ENCODE measurements around the gene ERAP2. TPM values are rescaled to one million over a fixed set of nuclear protein-coding genes. Genes with fewer than 3 reads are reported as not detected.
A peak's percentile ranks its signal among the peaks of the same experiment; 100 is the strongest.

The ERAP2 gene
- total and polyA plus RNA-seq, 10 of the 15 experiments (the other 5 are each of a cell fraction or from before 2014, with no cell fraction given) = 4.0 to 28.7 (median 11.7) TPM

DNA sequence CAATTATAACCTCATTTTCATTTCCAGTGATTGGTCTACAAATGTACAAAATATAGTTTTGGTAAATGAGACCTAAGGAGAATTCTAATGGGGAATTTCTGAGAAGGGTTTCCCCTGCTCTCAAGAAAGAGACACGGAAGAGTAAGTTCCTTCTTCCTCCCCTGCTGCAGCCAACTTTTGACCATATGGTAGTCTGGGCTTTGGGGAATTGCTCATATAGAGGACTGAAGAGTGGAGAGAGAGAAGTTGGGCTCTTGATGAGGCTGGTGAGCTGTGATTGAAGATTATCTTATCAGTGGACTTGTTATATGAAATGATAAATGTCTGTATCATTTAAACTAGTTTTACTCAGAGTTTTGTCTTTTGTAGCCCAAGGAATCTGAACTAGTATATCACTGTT lies 55.3 kb downstream of the ERAP2 start (continued):
- TF ChIP-seq BCLAF1 (IDR thresholded peaks at IDR 0.05) (no peak), YY1 (IDR thresholded peaks at IDR 0.05; ENCODE audit: low read depth, low read length) (peak; percentile 37; the same call in 1 of the 2 replicates), MXI1 (IDR thresholded peaks at IDR 0.05; ENCODE audit: low read depth, low read length) (no peak), STAT3 (IDR thresholded peaks at IDR 0.05; ENCODE audit: low read depth, low read length) (no peak), MEF2A (IDR thresholded peaks at IDR 0.05; ENCODE audit: insufficient read depth, low read depth, low read length) (0 out of 2 replicates have a peak, but pooled peaks have one; percentile 10), RCOR1 (conservative IDR thresholded peaks at IDR 0.05; ENCODE audit: low read depth, low read length) (no peak), CREB1 (IDR thresholded peaks at IDR 0.05; ENCODE audit: low read depth) (no peak), BMI1 (IDR thresholded peaks at IDR 0.05; ENCODE audit: borderline replicate concordance) (no peak), TAF1 (IDR thresholded peaks at IDR 0.05; ENCODE audit: borderline replicate concordance, low read depth, low read length) (peak; percentile 70; the same call in 1 of the 2 replicates), ATF2 (IDR thresholded peaks at IDR 0.05; ENCODE audit: low read length) (no peak), FOXK2 (IDR thresholded peaks at IDR 0.05) (no peak), LARP7 (IDR thresholded peaks at IDR 0.05) (no peak), KDM1A (IDR thresholded peaks at IDR 0.05; ENCODE audit: borderline replicate concordance) (no peak), NFYA (IDR thresholded peaks at IDR 0.05; ENCODE audit: borderline replicate concordance, low read depth, low read length) (no peak), RB1 (IDR thresholded peaks at IDR 0.05; ENCODE audit: borderline replicate concordance) (no peak), MYB (IDR thresholded peaks at IDR 0.05; ENCODE audit: borderline replicate concordance, low read depth, low read length) (no peak)
- TF ChIP-seq, protein P1, sequence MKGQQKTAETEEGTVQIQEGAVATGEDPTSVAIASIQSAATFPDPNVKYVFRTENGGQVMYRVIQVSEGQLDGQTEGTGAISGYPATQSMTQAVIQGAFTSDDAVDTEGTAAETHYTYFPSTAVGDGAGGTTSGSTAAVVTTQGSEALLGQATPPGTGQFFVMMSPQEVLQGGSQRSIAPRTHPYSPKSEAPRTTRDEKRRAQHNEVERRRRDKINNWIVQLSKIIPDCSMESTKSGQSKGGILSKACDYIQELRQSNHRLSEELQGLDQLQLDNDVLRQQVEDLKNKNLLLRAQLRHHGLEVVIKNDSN (IDR thresholded peaks at IDR 0.05; ENCODE audit: borderline replicate concordance, extremely low read length, insufficient read depth, low read depth, low read length) = no peak
- TF ChIP-seq, protein P2, sequence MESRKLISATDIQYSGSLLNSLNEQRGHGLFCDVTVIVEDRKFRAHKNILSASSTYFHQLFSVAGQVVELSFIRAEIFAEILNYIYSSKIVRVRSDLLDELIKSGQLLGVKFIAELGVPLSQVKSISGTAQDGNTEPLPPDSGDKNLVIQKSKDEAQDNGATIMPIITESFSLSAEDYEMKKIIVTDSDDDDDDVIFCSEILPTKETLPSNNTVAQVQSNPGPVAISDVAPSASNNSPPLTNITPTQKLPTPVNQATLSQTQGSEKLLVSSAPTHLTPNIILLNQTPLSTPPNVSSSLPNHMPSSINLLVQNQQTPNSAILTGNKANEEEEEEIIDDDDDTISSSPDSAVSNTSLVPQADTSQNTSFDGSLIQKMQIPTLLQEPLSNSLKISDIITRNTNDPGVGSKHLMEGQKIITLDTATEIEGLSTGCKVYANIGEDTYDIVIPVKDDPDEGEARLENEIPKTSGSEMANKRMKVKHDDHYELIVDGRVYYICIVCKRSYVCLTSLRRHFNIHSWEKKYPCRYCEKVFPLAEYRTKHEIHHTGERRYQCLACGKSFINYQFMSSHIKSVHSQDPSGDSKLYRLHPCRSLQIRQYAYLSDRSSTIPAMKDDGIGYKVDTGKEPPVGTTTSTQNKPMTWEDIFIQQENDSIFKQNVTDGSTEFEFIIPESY (IDR thresholded peaks at IDR 0.05) = no peak
- TF ChIP-seq, protein P3, sequence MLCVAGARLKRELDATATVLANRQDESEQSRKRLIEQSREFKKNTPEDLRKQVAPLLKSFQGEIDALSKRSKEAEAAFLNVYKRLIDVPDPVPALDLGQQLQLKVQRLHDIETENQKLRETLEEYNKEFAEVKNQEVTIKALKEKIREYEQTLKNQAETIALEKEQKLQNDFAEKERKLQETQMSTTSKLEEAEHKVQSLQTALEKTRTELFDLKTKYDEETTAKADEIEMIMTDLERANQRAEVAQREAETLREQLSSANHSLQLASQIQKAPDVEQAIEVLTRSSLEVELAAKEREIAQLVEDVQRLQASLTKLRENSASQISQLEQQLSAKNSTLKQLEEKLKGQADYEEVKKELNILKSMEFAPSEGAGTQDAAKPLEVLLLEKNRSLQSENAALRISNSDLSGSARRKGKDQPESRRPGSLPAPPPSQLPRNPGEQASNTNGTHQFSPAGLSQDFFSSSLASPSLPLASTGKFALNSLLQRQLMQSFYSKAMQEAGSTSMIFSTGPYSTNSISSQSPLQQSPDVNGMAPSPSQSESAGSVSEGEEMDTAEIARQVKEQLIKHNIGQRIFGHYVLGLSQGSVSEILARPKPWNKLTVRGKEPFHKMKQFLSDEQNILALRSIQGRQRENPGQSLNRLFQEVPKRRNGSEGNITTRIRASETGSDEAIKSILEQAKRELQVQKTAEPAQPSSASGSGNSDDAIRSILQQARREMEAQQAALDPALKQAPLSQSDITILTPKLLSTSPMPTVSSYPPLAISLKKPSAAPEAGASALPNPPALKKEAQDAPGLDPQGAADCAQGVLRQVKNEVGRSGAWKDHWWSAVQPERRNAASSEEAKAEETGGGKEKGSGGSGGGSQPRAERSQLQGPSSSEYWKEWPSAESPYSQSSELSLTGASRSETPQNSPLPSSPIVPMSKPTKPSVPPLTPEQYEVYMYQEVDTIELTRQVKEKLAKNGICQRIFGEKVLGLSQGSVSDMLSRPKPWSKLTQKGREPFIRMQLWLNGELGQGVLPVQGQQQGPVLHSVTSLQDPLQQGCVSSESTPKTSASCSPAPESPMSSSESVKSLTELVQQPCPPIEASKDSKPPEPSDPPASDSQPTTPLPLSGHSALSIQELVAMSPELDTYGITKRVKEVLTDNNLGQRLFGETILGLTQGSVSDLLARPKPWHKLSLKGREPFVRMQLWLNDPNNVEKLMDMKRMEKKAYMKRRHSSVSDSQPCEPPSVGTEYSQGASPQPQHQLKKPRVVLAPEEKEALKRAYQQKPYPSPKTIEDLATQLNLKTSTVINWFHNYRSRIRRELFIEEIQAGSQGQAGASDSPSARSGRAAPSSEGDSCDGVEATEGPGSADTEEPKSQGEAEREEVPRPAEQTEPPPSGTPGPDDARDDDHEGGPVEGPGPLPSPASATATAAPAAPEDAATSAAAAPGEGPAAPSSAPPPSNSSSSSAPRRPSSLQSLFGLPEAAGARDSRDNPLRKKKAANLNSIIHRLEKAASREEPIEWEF (IDR thresholded peaks at IDR 0.05; ENCODE audit: insufficient replicate concordance, low read depth, low read length) = no peak

Data from GM12878 (cell line).